NCI-H69 (cell line): Measurements from ENCODE around the gene UBXN1.
"Not testable (repeated sequence)": the region's sequence is repeated elsewhere in the genome, so short reads cannot be mapped to it uniquely, and the experiment has no call there.

ENCODE experiments used
- DNase-seq: peaks from one replicate; lab custom pipeline; 2025; lab: John Stamatoyannopoulos, UW

The UBXN1 gene

DNA sequence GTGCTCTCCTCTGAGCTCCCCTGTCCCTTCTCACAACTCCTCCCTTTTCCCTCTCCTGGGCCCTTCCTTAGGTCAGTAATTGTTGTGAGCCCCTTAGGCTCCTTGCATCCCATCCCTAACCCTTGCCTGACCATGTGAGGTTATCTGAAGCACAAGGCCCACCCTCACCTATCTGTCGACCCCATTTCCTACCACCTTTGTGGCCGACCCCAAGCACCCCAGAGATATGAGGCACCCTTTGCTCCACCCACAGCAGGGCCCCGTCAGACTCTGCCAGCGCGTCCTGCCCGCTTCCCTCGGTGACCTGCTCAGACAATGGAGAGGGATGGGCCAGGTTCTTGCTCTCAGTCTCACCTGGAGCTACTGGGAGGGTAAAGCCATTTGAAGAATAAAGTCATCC lies 29.9 kb upstream of the UBXN1 start:
- DNase-seq: peak; percentile 83

DNA sequence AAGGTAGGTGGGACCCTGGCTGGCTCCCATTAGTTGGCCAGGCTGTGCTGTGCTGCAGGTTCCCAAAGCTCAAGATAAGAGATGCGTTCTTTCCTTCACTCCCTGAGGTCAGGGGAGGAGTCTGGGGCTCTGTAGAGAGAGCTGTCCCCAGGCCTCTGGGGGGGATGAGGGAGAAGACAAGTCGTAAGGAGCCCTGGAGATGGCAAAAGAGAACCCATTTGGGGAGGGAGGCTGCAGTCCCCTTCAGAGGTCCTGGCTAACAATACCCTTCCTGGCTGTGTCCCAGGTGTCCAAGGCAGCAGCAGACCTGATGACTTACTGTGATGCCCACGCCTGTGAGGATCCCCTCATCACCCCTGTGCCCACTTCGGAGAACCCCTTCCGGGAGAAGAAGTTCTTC lies 29.5 kb upstream of the UBXN1 start:
- no peak for DNase-seq

DNA sequence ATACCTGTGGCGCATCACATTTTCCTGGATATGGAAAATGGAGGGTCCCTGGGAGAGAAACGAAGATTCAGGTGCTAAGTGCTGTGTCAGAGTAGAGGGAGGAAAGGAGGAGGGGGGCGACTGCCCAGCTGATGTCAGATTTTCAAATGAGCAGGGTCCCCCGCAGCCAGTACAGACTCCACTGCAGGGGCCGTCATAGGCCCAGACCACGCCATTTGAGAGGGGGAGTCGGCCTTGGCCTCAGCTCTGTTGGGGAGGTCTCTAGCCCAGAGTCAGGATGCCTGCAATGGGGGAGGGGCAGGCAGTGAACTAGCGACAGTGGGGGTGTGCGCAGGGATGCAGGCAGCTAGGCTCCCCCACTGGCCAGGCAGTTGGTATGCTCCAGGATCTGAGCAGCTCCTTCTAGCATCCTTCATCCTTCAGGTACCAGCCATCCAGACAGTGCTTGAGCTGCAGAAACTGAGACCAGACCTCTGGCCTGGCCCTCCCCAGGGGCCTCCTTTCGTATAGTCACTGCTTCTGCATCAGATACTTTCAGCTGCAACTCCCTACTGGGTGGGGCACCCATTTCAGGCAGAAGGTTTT lies 28.5 kb upstream of the UBXN1 start, which contains the start of the genes BSCL2 and GNG3:
Gene BSCL2 (minus strand): TSS at position 148 of the 585 bp plus-strand sequence. CDS start 229 bp downstream, outside the sequence.
Gene GNG3 (plus strand): TSS at position 400 of the 585 bp plus-strand sequence. CDS start 620 bp downstream, outside the sequence.
- peak; percentile 48 for DNase-seq

DNA sequence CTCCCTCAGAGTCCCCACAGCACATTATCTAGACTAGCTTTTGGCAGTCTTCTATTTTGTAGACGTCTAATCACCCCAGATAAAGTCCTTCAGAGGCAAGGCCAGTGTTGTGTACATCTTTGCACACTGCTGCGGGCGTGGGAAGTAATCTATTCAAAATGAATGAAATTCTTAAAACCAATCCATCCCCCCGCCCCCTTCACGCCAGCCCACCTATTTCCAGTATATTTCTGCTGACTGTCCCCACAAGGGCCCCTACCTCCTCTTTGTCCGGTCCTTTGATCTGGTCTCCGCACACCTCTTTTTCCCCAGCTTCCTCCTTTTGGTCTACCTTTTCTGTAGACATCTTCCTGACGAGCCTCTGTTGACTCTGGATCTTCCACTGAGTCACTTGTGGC lies 28.0 kb upstream of the UBXN1 start:
- peak; percentile 29 for DNase-seq

DNA sequence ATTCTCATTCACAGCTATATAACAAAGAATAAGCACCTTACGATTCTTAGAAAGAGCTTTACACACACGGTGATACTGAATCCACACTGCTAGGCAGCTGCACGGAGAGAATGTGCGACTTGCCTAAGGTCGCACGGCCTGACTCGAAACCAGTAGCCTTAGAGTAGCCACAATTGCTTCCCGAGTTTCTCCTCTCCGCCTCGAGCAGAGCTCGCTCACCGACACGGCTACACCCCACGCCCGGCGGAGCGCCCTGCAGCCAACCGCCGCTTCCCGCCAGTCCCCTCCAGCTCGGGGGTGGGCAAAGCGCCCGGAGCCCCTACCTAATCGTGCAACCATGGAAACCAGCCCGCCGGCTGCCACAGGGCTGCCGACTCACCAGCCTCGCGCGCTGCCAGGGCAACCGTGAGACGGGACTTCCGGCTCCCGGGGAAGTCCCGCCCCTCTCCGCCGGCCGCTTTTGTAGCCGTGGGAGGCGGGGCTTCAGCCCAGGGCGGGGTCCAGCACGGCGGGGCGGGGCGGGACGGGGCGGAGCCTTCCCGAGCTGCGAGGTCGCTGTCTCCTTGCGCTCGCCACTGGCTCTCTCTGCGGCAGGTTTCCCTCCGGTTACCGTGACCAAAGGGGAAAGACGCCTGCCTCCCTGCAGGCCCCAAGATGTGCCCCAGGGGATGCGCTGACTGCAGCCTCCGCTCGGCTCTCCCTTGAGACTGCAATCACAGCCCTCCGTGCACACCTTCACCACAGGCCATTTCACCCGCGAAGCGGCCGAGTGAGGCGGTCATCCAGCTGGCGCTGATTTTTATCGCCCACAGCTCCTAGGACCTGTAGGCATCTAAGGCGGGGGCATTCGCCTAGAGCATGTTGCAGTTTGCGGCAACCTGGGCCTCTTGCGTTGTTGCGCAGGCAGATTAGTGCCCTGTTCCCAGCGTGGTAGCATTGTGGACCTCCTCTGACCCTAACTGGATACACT lies 27.3 kb upstream of the UBXN1 start:
- peak; percentile 99 for DNase-seq

DNA sequence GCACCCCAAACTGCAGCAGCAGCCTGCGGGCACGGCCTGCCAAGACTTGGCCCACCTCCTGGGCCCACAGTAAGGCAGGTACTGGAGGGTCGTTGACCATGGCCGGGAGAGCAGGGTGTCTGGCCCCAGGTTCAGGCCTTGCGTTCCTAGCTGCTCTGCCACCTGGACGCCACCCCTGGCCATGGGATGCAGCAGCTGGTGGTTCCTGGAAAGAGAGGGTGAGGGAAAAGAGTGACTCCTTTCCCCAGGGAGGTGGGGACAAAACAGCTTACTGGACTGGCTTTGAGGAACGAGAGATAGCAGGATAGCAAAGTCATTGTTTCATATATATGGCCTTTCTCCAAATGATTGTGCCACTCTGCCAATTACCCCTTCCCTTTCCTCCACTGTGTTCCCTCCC lies 26.5 kb upstream of the UBXN1 start:
- peak; percentile 66 for DNase-seq

DNA sequence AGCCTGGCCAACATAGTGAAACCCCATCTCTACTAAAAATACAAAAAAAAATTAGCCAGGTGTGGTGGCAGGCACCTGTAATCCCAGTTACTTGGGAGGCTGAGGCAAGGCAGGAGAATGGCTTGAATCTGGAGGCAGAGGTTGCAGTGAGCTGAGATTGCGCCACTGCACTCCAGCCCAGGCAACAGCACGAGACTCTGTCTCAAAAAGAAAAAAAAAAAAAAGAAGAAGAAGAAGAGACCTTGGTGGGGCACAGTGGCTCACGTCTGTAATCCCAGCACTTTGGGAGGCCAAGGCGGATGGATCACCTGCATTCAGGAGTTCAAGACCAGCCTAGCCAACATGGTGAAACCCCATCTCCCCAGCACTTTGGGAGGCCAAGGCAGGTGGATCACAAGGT lies 25.0 kb upstream of the UBXN1 start:
- DNase-seq: not testable (repeated sequence)

DNA sequence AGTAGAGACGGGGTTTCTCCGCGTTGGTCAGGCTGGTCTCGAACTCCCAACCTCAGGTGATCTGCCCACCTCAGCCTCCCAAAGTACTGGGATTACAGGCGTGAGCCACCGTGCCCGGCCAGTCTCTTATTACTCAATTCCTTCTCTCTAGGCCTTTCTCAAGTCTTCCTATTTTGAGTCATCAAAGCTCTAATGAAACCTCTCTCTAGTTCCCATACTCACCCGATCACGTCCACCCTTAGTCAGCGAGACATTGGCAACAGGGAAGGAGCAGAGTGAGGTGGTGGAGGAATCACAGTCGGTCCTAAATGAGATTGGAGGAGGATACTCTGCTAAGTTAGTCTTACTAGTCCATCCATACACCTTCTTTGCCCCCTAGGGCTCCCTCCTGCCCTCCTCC lies 23.4 kb upstream of the UBXN1 start:
- DNase-seq: no peak

DNA sequence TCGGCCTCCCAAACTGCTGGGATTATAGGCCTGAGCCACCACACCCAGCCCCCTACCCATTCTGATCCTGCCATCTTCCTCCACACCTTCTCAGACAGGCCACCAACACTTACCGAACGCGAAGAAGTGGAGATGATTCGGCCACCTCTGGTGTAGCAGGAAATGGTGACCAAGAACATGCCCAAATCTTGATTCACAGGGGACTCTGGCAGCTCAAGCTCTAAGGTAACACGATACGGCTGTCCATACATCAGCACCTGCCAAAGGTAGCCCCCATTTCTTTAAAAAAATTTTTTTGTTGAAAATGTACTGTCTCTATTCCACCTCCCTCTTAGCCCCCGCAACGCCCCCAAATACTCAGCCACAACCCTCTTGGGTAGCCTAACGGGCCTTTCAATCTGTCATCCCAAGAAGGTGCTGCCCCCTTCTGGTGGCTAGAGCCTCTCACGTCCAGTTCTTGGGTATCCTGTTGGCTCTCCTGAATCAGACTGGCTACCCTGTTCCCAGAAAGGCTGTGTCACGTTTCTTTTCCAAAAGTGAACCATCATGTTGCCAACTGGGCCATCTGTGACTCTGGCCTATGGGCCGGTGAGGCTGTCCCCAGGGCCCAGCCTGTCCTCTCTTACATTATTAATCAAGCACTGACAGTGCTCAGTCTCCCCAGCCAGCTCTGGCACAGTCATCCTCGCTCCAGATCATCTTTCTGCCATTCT lies 15.7 kb upstream of the UBXN1 start:
- DNase-seq: peak; percentile 85

DNA sequence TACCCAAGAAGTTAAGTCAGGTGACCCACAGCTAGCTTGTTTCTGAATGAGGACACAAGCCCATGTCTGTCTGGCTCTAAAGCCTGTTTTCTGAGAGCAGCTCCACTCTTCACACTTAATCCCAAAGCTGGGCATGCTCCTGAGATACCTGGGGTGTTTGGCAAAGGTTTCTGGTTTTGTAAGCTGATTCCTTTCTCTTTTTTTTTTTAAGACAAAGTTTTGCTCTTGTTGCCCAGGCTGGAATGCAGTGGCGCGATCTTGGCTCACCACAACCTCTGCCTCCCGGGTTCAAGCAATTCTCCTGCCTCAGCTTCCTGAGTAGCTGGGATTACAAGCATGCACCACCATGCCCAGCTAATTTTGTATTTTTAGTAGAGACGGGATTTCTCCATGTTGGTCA lies 14.8 kb upstream of the UBXN1 start:
- DNase-seq: not testable (repeated sequence)

DNA sequence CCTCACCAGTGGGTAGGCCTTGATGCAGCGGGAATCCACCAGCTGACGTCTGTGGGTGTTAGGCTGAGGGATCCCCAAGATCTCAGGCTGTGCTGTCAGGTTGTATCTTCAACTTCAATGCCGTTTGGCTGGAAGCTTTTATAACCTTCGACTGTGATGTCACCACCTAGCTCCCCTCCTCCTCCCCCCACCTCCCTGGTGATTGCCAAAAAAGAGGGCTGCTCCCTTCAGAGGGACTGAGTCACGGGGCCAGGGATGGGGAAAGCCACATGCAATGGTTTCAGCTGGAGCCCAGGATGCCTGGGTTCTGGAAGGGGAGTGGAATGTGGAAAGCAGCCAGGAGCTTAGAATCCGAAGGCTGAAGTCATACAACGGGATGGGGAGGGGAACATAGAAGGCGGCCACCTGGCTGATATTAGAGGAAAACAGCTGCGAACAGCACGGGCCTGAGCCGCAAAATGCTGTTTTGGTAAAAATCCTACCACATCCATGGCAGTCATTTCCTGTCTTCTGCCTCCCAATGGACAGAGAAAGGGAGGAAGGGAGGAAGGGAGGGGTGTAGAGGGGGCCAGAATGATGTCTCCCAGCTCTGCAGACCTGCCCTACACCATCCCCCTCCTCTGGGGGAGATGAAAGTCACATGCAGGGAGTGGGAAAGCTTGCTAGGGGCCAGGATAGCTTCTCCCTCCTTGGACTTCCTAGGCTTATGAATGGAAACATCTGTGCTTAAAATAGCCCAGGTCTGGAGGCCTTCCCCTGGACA lies 10.7 kb upstream of the UBXN1 start, which contains the start of gene LRRN4CL:
Gene LRRN4CL (minus strand): TSS at position 110 of the 763 bp plus-strand sequence. CDS start 1,022 bp downstream, outside the sequence.
- no peak for DNase-seq

DNA sequence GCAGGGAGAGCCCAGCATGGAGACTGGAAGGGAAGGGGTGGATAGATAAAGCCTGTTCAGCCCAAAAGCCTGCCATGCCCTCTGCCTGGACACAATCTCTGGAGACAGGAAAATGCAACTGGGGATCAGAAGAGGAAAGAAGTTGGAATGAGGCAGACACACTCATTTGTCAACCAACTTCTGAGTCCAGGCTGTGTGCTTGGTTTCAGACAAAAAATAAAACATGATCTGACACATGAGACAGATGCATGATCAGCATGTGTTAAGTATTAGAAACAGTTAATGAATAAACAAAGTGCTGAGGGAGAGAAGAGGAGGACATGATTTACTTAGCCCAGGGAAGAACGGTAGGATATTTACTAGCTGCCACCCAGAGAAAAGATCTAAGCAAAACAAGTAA lies 9.6 kb upstream of the UBXN1 start:
- no peak for DNase-seq

DNA sequence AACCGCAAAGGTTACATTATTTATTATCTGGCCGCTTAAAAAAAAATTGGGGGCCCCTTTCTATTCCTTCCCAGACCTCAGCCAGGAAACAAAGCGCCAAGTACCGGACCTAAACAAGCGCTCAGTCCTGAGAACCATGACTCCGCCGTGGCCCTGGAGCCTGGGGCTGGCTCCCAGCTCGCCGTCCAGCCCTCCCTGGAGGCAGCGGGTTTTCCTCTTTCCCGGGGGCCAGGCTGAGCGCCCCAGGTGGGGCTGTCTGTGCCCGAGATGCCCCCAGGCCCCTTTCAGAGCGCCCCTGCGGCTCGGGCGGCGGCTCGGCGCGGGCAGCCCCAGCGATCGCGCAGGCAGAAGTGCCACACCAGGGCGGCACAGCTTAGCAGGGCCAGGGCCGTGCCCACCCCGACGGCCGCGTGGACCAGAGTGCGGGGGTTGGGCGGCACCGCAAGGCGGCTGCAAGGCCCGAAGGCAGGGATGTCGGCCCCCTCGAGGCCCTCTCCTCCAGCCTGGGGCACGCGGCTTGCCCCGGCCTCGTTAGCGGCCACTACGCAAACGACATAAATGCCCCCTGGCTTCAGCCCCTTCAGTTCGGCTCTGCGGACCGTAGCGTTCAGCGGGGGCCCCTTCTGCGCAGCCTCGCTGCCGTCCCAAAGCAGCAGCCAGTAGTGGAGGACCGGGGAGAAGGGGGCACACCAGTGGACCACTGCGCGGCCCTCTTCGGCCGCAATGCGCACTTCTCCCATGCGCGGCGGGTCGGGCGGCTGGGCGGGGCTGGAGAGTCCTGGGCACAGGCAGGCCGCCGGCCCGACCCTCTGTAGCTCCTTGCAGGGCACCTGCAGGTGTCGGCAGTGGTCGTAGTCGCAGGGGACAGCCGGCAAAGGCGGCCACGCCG lies 8.9 kb upstream of the UBXN1 start:
- DNase-seq: peak; percentile 47

DNA sequence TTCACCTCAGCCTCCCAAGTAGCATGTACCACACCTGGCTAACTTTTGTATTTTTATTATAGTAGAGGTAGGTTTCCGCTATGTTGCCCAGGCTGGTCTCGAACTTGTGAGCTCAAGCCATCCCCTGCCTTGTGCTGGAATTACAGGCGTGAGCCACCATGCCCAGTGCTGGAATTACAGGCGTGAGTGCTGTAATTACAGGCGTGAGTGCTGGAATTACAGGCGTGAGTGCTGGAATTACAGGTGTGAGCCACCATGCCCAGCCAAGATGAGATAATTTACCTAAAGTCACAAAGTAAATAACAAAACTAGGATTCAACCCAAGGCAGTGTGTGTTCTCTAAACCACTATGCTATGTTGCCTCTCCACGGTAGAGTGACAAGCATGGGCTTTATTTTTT lies 3.6 kb upstream of the UBXN1 start:
- peak; percentile 47 for DNase-seq

DNA sequence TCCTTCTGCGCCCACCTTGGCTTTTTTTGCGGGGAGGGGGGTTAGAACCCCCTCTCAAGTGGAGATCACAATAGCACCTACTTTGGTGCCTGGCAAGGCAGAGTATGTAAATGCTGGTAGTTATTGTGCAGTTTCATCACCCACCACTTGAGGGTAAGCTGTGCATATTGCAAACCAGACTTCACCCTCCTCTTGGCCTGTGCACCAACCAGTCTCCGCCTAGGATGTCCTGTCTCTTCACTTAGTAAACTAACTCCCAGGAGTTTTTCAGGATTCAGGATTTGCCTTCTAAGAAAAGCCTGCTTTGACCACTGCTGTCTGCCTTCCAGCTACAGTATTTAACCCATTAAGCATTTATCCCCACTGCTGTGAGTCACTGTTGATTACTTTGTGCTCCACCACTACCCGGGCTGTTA lies 2.0 kb upstream of the UBXN1 start:
- DNase-seq: peak; percentile 75

DNA sequence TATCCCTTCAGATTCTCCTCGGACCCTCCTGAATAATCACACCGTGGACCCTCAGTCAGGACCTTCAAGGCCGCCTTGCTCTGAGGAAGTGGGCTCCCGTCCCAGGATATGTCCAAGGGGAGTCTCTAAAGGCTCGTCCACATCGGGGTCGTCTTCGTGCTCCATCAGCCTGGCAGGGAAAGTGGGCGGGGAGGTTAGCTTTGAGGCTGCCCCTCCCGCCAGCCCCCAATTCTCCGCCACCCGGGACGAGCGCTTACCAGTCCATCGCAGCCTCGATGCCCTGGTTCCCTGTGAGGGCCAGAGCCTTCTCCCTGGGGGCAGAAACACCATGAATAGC lies 472 bp downstream of the UBXN1 start:
- DNase-seq: no peak

DNA sequence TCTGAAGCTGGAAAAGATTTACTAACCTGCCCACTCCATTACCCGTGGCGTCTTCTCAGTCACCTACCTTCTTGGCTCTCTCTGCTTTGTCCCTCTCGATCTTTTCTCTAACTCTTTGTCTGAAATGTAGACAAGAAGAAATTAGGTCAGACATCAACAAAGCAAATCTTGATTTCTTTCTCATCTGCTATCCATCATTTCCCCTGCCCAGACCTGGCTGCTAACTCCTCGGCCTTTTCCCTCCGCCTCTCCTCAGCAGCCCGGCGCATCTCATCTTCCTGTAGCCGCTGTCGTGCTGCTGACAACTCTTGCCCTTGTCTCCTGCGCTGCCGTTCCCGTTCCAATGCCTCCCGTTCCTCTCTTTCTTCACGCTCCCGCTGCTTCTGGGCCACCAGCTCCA lies 1.2 kb downstream of the UBXN1 start:
- no peak for DNase-seq

DNA sequence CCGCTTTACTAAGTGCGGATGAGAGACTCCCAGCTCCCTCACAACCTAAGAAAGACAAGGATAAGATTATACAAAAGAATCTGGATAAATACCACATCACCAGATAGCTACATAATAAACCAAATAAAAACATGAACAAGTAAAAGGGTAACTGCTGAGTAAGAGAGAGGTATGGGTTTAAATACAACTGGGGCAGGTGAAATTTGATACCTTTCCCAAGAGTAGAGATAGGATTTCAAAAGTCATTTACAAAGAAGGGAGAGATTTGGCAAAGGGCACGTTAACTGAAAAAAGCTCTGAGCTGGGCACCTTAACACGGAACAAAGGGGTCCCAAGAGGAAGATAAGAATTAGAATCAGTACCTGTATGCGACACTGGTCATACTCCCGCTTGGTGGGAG lies 1.7 kb downstream of the UBXN1 start:
- no peak for DNase-seq

DNA sequence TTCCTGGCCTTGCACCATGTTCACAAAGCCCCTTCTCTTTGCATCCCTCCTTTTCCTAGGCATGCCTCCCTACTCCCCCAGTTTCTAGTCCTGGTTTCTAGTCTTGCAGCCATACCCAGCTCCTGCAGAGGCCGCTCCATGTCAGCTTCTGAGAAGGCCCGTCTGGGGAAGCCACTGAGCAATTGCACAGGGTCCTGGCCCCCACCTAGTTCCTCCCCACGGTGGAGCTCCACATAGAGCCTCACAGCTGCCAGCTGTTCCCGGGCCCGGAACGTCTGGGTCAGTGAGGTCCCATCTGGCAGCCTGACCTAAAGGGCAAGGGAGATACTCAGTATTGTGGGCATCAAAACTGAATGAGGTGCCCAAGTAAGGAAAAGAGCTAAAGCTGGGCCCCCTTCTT lies 2.2 kb downstream of the UBXN1 start:
- peak; percentile 22 for DNase-seq

DNA sequence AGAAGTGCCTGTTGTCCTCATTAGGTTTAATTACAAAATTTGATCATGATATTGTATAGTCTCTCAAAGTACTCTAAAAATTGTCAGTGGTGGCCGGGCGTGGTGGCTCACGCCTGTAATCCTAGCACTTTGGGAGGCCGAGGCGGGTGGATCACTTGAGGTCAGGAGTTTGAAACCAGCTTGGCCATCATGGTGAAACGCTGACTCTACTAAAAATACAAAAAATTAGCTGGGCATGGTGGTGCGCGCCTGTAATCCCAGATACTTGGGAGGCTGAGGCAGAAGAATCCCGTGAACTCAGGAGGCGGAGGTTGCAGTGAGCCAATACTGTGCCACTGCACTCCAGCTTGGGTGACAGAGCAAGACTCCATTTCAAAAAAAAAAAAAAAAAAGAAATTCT lies 3.5 kb downstream of the UBXN1 start:
- DNase-seq: not testable (repeated sequence)

DNA sequence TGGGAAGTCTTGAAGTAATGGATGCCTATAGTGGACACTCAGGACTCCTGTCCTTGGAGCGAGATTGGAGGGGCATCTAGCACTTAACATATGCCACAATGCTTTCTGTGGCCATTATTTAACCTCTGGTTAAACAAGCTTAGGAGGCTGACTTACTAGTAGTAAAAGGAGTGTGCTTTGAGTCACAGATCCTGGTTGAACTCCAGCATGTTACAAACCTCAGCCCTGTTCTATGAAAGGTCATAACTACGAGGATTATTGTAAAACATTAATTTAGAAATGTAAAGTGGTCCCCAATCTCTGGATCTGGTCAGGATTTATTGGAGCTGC lies 5.7 kb downstream of the UBXN1 start:
- DNase-seq: no peak
